Tibial artery (tissue), 4 donors: Measurements from ENCODE around the gene FUOM.
"Not testable (repeated sequence)": the region's sequence is repeated elsewhere in the genome, so short reads cannot be mapped to it uniquely, and the experiment has no call there.

Experiments used
- DNase-seq, 2 donors: peaks; one replicate each; pipeline ENCODE4 v3.0.0-alpha.2; 2019
- H3K27ac ChIP-seq, 2 donors: fragments of 200-600 bp; sonication (generic) in 1 of 2; 1 replicate in 1 of 2; 2 replicates in 1 of 2; pipeline ENCODE4 v1.5.1; 2018 to 2019; ENCODE audit warnings: mild to moderate bottlenecking in 1 of 2
- H3K27me3 ChIP-seq, 2 donors: fragments of 200-600 bp; sonication (generic) in 1 of 2; one replicate each; pipeline versions ENCODE4 v1.5.1 to v1.6.0; 2016 to 2019
- H3K36me3 ChIP-seq, 3 donors: fragments of 200-600 bp; sonication (generic) in 2 of 3; one replicate each; pipeline ENCODE4 v1.5.1; 2016 to 2019; ENCODE audit warnings: mild to moderate bottlenecking in 2 of 3
- H3K4me1 ChIP-seq, 4 donors: fragments of 200-600 bp; sonication (generic) in 2 of 4; 1 replicate in 3 of 4; 2 replicates in 1 of 4; pipeline ENCODE4 v1.5.1; 2016 to 2019
- H3K4me3 ChIP-seq, 2 donors: fragments of 200-600 bp; sonication (generic) in 1 of 2; 1 replicate in 1 of 2; 2 replicates in 1 of 2; pipeline ENCODE4 v1.5.1; 2018 to 2019; ENCODE audit warnings: mild to moderate bottlenecking in 2 of 2
- H3K9me3 ChIP-seq, 3 donors: fragments of 200-600 bp; sonication (generic) in 1 of 3; one replicate each; pipeline ENCODE4 v1.5.1; 2016 to 2019
- intact Hi-C: fragments of 100-400 bp; cut with DNase I; formaldehyde crosslinking; loops from one replicate; pipeline ENCODE4 v1.15.0; 2023; ENCODE audit warnings: low total_unique reads
- TF ChIP-seq, protein P1 (sequence below), 2 experiments: fragments of 200-600 bp in 1 of 2; fragments of 450-650 bp in 1 of 2; IDR thresholded peaks; one replicate each; pipeline ENCODE4 v1.5.1; 2017 to 2019; ENCODE audit warnings: antibody characterized with exemption in 2 of 2, mild to moderate bottlenecking in 1 of 2, moderate library complexity in 1 of 2

Gene FUOM

GRCh38 chr10:133324198-133324792, 33.5 kb downstream of the FUOM start:
- Histone ChIP-seq H3K36me3 (no peaks in the 10 kb centered on the region), H3K4me3 (no peak overlapping the region), H3K27ac (no peak overlapping the region), H3K4me1 (peaks cover 0 to 24% (median 19%) of the 10 kb centered on the region in 4 donors), H3K27me3 (peaks cover 0 to 73% of the 10 kb centered on the region in 2 donors), H3K9me3 (no peaks in the 10 kb centered on the region)
- intact Hi-C loops: no loop called here
- peak in 1 of 2 donors; percentile 18 for DNase-seq
- TF ChIP-seq, protein P1, sequence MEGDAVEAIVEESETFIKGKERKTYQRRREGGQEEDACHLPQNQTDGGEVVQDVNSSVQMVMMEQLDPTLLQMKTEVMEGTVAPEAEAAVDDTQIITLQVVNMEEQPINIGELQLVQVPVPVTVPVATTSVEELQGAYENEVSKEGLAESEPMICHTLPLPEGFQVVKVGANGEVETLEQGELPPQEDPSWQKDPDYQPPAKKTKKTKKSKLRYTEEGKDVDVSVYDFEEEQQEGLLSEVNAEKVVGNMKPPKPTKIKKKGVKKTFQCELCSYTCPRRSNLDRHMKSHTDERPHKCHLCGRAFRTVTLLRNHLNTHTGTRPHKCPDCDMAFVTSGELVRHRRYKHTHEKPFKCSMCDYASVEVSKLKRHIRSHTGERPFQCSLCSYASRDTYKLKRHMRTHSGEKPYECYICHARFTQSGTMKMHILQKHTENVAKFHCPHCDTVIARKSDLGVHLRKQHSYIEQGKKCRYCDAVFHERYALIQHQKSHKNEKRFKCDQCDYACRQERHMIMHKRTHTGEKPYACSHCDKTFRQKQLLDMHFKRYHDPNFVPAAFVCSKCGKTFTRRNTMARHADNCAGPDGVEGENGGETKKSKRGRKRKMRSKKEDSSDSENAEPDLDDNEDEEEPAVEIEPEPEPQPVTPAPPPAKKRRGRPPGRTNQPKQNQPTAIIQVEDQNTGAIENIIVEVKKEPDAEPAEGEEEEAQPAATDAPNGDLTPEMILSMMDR (IDR thresholded peaks at IDR 0.05): no peak

- H3K4me3 ChIP-seq, H3K9me3 ChIP-seq, H3K36me3 ChIP-seq, H3K27ac ChIP-seq, DNase-seq, intact Hi-C loops: not testable (repeated sequence)
- Histone ChIP-seq H3K4me1 (peaks cover 0 to 29% (median 25%) of the 10 kb centered on the region in 4 donors), H3K27me3 (peaks cover 0 to 62% of the 10 kb centered on the region in 2 donors)
Observed at GRCh38 chr10:133322064-133322709, 35.6 kb downstream of the FUOM start.

DNA sequence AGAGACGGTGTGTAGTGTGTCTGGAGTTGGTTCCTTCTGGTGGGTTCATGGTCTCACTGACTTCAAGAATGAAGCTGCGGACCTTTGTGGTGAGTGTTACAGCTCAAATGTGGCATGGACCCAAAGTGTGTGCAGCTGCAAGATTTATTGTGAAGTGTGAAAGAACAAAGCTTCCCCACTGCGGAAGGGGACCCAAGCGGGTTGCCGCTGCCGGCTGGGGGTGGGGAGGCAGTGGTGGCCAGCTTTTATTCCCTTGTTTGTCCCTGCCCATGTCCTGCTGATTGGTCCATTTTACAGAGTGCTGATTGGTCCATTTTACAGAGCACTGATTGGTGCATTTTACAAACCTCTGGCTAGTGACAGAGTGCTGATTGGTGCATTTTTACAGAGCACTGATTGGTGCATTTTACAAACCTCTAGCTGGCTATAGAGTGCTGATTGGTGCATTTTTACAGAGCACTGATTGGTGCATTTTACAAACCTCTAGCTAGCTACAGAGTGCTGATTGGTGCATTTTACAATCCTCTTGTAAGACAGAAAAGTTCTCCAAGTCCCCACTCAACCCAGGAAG, 36.9 kb downstream of the FUOM start:
- H3K4me1 ChIP-seq: peaks cover 0 to 25% (median 22%) of the 10 kb centered on the region in 4 donors
- DNase-seq, H3K36me3 ChIP-seq, intact Hi-C loops, H3K27ac ChIP-seq, H3K4me3 ChIP-seq, H3K9me3 ChIP-seq: not testable (repeated sequence)
- H3K27me3 ChIP-seq: peaks cover 0 to 50% of the 10 kb centered on the region in 2 donors

DNA sequence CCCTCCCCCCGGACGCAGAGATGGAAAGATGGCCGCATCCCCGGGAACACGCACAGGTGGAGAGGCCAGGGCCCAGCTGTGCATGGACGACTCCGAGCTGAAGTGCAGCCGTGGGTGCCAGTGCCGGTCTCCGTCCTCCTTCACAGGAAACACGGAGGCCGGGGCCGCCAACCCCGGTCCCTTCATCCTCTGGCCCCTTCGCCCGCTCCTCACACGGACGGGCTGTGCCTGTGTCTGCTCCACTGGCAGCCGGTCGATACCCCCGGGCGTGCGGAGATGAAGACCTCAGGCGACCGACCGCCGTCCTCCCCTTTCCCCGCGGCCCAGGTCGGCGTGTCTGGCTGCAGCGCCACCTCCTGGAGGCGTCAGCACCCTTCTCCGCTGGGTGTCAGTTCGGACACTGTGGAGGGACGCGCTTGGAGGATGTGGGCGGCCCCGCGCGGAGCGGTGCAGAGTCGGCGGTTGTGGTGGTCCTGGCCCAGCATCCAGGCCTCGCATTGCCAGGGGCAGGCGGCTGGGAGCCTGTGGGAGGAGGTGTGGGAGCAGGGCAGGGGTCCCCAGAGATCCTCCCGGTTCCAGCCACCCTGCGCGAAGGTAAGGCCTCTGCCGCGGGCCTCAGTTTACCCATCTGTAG, 39.2 kb downstream of the FUOM start:
- Histone ChIP-seq H3K27me3 (peaks cover 0 to 30% of the 10 kb centered on the region in 2 donors), H3K9me3 (no peaks in the 10 kb centered on the region), H3K36me3 (no peaks in the 10 kb centered on the region), H3K4me1 (peaks cover 0 to 9% (median 5%) of the 10 kb centered on the region in 4 donors), H3K27ac (no peak overlapping the region), H3K4me3 (peak overlapping the region in 1 of 2 donors; percentile 31)
- TF ChIP-seq, protein P1 (IDR thresholded peaks at IDR 0.05): peak; percentile 32 to 38
- DNase-seq: no peak
- intact Hi-C loops: no loop called here

DNA sequence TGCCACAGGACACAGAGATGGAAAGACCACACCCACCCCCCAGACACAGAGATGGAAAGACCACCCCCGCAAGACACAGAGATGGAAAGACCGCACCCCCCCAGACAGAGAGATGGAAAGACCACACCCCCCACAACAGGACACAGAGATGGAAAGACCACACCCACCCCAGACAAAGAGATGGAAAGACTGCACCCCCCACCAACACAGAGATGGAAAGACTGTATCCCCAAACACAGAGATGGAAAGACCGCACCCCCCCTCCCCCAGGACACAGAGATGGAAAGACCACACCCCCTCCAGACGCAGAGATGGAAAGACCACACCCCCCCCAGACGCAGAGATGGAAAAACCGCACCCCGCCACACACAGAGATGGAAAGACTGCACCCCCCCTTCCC, 41.1 kb downstream of the FUOM start:
- Histone ChIP-seq H3K9me3 (no peaks in the 10 kb centered on the region), H3K4me3 (no peak overlapping the region), H3K27ac (no peak overlapping the region), H3K27me3 (peaks cover 0 to 27% of the 10 kb centered on the region in 2 donors), H3K4me1 (peaks cover 0 to 9% (median 5%) of the 10 kb centered on the region in 4 donors), H3K36me3 (peaks cover 3 to 18% (median 5%) of the 10 kb centered on the region in 3 donors)
- TF ChIP-seq, protein P1 (IDR thresholded peaks at IDR 0.05): no peak
- DNase-seq: no peak
- intact Hi-C loops: no loop called here

DNA sequence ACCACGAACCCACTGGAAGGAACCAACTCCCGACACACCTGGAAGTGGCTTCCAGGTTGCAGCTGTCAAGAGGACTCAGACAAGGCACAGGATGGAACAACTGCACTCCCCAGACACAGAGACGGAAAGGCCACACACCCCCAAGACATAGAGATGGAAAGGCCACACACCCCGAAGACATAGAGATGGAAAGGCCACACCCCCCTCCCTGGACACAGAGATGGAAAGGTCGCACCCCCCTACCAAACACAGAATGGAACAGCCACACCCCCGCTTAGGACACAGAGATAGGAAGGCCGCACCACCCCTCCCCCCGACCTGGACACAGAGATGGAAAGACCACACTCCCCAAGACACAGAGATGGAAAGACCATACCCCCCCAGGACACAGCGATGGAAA, 41.6 kb downstream of the FUOM start:
- TF ChIP-seq, protein P1 (IDR thresholded peaks at IDR 0.05): no peak
- Histone ChIP-seq H3K4me1 (peaks cover 0 to 9% (median 5%) of the 10 kb centered on the region in 4 donors), H3K27me3 (peaks cover 0 to 27% of the 10 kb centered on the region in 2 donors), H3K4me3 (no peak overlapping the region), H3K9me3 (no peaks in the 10 kb centered on the region), H3K36me3 (peaks cover 5 to 22% (median 8%) of the 10 kb centered on the region in 3 donors), H3K27ac (no peak overlapping the region)
- intact Hi-C loops: no loop called here
- no peak for DNase-seq
